Astrocyte of the spinal cord (primary cell): ENCODE results near the gene C11orf42.

Experiments
- DNase-seq: peaks from one replicate; pipeline ENCODE4 v3.0.0; 2011; ENCODE audit warnings: low read depth, low spot score
- H3K4me3 ChIP-seq: 2 replicates; pipeline ENCODE4 v1.5.1; 2011; ENCODE audit warnings: low read depth, mild to moderate bottlenecking, low read length, moderate library complexity
- CTCF ChIP-seq: IDR thresholded peaks from 2 replicates; pipeline ENCODE4 v1.5.1; 2012; ENCODE audit warnings: low read depth, mild to moderate bottlenecking, low read length, inconsistent platforms
- in situ Hi-C: cut with HindIII; loops from 2 replicates; pipeline ENCODE4 v1.10.0; 2017; ENCODE audit warnings: low sequenced_read_pairs

The C11orf42 gene

GRCh38 chr11:6249770-6250555, 44.6 kb downstream of the C11orf42 start:
- in situ Hi-C loops, result no loop called here
- TF ChIP-seq CTCF, result no peak
- peak; percentile 77 for DNase-seq
- no peak overlapping the region for H3K4me3 ChIP-seq

- in situ Hi-C loops, result no loop called here
- peak; percentile 97 for TF ChIP-seq CTCF
- peak; percentile 69 for DNase-seq
- no peak overlapping the region for H3K4me3 ChIP-seq
Measured at GRCh38 chr11:6251120-6251733, 45.9 kb downstream of the C11orf42 start.

GRCh38 chr11:6251990-6252473, 46.7 kb downstream of the C11orf42 start:
- no peak overlapping the region for H3K4me3 ChIP-seq
- no peak for TF ChIP-seq CTCF
- no peak for DNase-seq
- in situ Hi-C loops, result no loop called here

- no peak for TF ChIP-seq CTCF
- in situ Hi-C loops, result no loop called here
- no peak for DNase-seq
Measured at GRCh38 chr11:6253197-6253596, 47.8 kb downstream of the C11orf42 start.

GRCh38 chr11:6258141-6258540, 52.8 kb downstream of the C11orf42 start:
- in situ Hi-C loops, result no loop called here
- TF ChIP-seq CTCF, result no peak
- no peak for DNase-seq
- no peak overlapping the region for H3K4me3 ChIP-seq

More at GRCh38 chr11:6253197-6253596, 47.8 kb downstream of the C11orf42 start:
- H3K4me3 ChIP-seq, result no peak overlapping the region

GRCh38 chr11:6258571-6259081, 53.3 kb downstream of the C11orf42 start:
- in situ Hi-C loops, result no loop called here
- no peak for TF ChIP-seq CTCF
- DNase-seq, result no peak

More at GRCh38 chr11:6258571-6259081, 53.3 kb downstream of the C11orf42 start:
- H3K4me3 ChIP-seq, result no peak overlapping the region
